ENCODE results near the gene DNAJB13. TPM values are rescaled to one million over a fixed set of nuclear protein-coding genes. Genes with fewer than 3 reads are reported as not detected.

Gene DNAJB13
- total RNA-seq, 3 donors from 2014 or later (not counting 1 experiment from before 2014, with no cell fraction given), result 0.45 TPM; not detected in 2

DNA sequence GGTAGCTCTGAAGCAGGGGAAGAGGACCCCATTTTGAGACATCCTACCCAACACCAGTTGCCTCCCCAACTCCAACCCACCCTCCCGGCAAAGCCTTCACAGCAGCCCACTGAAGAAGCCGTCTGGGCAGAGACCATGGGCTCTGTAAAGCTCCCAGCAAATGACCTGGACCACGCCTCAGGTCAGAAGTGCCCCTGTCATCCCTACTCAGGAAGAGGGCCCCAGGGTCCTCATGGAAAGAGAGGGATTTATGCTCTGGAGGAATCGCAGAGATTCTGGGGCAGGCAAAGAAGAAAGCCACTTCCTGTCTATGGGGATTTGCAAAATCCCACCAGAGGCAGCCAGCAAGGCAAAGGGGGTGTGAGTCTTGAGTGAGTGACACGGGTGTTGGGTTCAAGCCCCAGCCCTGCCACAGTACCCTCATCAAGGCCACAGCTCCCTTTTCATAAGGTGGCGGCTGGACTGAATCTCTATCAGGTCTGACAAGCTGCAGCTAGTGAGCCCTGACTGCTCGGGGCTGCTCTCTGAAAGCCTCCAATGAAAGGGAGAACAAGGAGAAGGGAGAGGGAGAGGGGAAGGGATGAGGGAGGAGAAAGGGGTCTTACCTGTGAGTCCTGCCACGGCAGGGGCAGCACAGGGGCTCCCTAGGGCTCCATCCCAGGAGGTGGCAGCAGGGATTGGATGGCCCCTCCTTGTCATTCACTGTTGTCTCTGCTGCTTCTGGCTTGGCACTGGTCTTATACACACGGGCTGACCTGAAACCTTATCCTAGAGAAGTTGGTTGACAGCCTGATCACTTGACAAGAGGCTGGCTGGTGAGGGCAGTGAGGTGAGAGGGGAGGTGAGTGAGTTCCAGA, 57.8 kb downstream of the DNAJB13 start, which contains the start of gene UCP3:
Gene UCP3 (minus strand): TSS at position 713 of the 857 bp plus-strand sequence. CDS start 2,043 bp downstream, outside the sequence.
- Histone ChIP-seq H3K27me3 (ENCODE audit: control insufficient read depth, insufficient read depth, low read length) (no peaks in the 10 kb centered on the region), H3K36me3 (ENCODE audit: control insufficient read depth, insufficient read depth, low read length) (no peaks in the 10 kb centered on the region), H3K4me3 (ENCODE audit: low read length) (no peak within 1 kb of the TSS), H3K4me1 (ENCODE audit: control insufficient read depth, insufficient read depth, low read length) (peaks cover 85% of the 10 kb centered on the region), H3K27ac (ENCODE audit: low read length) (peak within 1 kb of the TSS; percentile 16), H3K9me3 (ENCODE audit: control insufficient read depth, insufficient read depth, low read length) (no peaks in the 10 kb centered on the region)
- Mint-ChIP-seq H3K9me3 (no peaks in the 10 kb centered on the region), H3K27me3 (ENCODE audit: low read depth in 2 of 2) (no peaks in the 10 kb centered on the region), H3K4me3 (no peak within 1 kb of the TSS), H3K4me1 (peaks cover 58 to 66% of the 10 kb centered on the region in 2 donors), H3K36me3 (no peaks in the 10 kb centered on the region), H3K27ac (peak within 1 kb of the TSS; percentile 67 to 82)
- DNase-seq, result peak in 1 of 2 donors; percentile 39
- WGBS (ENCODE audit: insufficient coverage), result 67% methylated on average over 9 of the region's 9 CpGs
- TF ChIP-seq, protein P1, sequence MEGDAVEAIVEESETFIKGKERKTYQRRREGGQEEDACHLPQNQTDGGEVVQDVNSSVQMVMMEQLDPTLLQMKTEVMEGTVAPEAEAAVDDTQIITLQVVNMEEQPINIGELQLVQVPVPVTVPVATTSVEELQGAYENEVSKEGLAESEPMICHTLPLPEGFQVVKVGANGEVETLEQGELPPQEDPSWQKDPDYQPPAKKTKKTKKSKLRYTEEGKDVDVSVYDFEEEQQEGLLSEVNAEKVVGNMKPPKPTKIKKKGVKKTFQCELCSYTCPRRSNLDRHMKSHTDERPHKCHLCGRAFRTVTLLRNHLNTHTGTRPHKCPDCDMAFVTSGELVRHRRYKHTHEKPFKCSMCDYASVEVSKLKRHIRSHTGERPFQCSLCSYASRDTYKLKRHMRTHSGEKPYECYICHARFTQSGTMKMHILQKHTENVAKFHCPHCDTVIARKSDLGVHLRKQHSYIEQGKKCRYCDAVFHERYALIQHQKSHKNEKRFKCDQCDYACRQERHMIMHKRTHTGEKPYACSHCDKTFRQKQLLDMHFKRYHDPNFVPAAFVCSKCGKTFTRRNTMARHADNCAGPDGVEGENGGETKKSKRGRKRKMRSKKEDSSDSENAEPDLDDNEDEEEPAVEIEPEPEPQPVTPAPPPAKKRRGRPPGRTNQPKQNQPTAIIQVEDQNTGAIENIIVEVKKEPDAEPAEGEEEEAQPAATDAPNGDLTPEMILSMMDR (IDR thresholded peaks at IDR 0.05), result no peak
- ATAC-seq, result no peak
- intact Hi-C loops (cut with micrococcal nuclease), result no loop called here

DNA sequence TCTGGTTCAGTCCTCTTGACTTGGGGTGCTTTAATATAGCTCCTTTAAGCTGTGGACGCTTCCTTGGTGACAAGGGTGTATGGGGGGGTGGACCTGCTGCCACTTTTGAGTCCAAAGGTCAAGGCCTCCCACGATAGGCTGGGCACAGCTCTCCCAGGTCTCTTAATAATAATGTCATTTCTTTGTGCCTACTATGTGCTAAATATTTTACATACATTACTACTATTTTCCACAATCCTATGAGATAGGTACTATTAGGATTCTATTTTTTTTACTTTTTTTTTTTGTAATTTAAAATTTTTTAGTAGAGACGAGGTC, 58.4 kb downstream of the DNAJB13 start:
- TF ChIP-seq, protein P1 (IDR thresholded peaks at IDR 0.05), result no peak
- Histone ChIP-seq H3K27ac (ENCODE audit: low read length) (peak overlapping the region; percentile 16), H3K36me3 (ENCODE audit: control insufficient read depth, insufficient read depth, low read length) (no peaks in the 10 kb centered on the region), H3K9me3 (ENCODE audit: control insufficient read depth, insufficient read depth, low read length) (no peaks in the 10 kb centered on the region), H3K4me1 (ENCODE audit: control insufficient read depth, insufficient read depth, low read length) (peaks cover 81% of the 10 kb centered on the region), H3K27me3 (ENCODE audit: control insufficient read depth, insufficient read depth, low read length) (no peaks in the 10 kb centered on the region), H3K4me3 (ENCODE audit: low read length) (no peak overlapping the region)
- DNase-seq, result no peak
- intact Hi-C loops (cut with micrococcal nuclease), result no loop called here
- no peaks in the 10 kb centered on the region for H3K27me3 Mint-ChIP-seq (ENCODE audit: low read depth in 2 of 2)
- peaks cover 54 to 60% of the 10 kb centered on the region in 2 donors for H3K4me1 Mint-ChIP-seq
- no peaks in the 10 kb centered on the region for H3K36me3 Mint-ChIP-seq
- no peaks in the 10 kb centered on the region for H3K9me3 Mint-ChIP-seq
- ATAC-seq, result no peak
- H3K4me3 Mint-ChIP-seq, result no peak overlapping the region
- 95% methylated on average over 3 of the region's 3 CpGs for WGBS (ENCODE audit: insufficient coverage)
- peak overlapping the region; percentile 65 to 73 for H3K27ac Mint-ChIP-seq

DNA sequence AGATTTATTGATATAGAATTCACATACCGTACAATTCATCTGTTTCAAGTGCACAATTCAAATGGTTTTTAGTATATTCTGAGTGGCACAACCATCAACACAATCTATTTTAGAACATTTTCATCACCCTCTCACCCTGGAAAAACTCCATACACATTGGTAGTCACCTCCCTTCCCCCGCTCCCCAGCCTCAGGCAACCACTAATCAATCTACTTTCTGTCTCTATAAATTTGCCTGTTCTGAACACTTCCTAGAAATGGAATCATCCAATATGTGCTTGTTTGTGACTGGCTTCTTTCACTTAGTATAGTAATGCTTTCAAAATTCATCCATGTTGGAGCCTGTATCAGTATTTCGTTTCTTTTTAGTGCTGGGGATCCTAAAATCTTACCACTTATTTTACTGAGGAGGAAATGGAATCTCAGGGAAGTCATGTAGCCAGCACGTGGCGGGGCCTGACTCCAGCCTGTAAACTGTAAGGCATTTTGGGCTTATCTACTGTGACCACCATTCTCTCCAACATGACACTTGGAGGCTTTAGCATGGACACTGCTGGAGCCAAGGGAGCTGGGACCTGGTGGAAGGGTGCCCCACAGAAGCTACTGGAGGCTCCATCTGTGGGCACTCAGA, 59.0 kb downstream of the DNAJB13 start:
- Histone ChIP-seq H3K27ac (ENCODE audit: low read length) (no peak overlapping the region), H3K27me3 (ENCODE audit: control insufficient read depth, insufficient read depth, low read length) (no peaks in the 10 kb centered on the region), H3K4me3 (ENCODE audit: low read length) (no peak overlapping the region), H3K36me3 (ENCODE audit: control insufficient read depth, insufficient read depth, low read length) (no peaks in the 10 kb centered on the region), H3K9me3 (ENCODE audit: control insufficient read depth, insufficient read depth, low read length) (no peaks in the 10 kb centered on the region), H3K4me1 (ENCODE audit: control insufficient read depth, insufficient read depth, low read length) (peaks cover 80% of the 10 kb centered on the region)
- no peak for DNase-seq
- H3K4me3 Mint-ChIP-seq, result no peak overlapping the region
- H3K27ac Mint-ChIP-seq, result peak overlapping the region; percentile 67 to 82
- TF ChIP-seq, protein P1 (IDR thresholded peaks at IDR 0.05), result no peak
- intact Hi-C loops (cut with micrococcal nuclease), result no loop called here
- no peaks in the 10 kb centered on the region for H3K36me3 Mint-ChIP-seq
- no peaks in the 10 kb centered on the region for H3K27me3 Mint-ChIP-seq (ENCODE audit: low read depth in 2 of 2)
- WGBS (ENCODE audit: insufficient coverage), result 100% methylated on average over 3 of the region's 5 CpGs
- peaks cover 48 to 54% of the 10 kb centered on the region in 2 donors for H3K4me1 Mint-ChIP-seq
- H3K9me3 Mint-ChIP-seq, result no peaks in the 10 kb centered on the region
- ATAC-seq, result no peak
